GM12878 (cell line): ENCODE results near the gene SLC18A3. TPM values are rescaled to one million over a fixed set of nuclear protein-coding genes. Genes with fewer than 3 reads are reported as not detected.

ENCODE experiments used
- ATAC-seq: fragments of 200-7000 bp; cut with Tn5 transposase; 3 replicates; pipeline ENCODE4 v1.9.1; 2020; ENCODE audit warnings: mild to moderate bottlenecking, moderate library complexity
- BruUV-seq: library from RNA; stranded (reverse); fragments of 400-500 nt; replicated peaks from 2 replicates; lab custom pipeline; 2021; lab: Mats Ljungman, UMichigan
- CTCF ChIA-PET: fragments of 300-600 bp; sonication (Branson Sonifier 250); formaldehyde crosslinking; extraction: SDS; loops from one replicate; lab custom pipeline; 2021; ENCODE audit warnings: inconsistent platforms; lab: Yijun Ruan, JAX
- POLR2A ChIA-PET: fragments of 350-600 bp; formaldehyde crosslinking; extraction: SDS; loops from one replicate; lab custom pipeline; 2021; ENCODE audit warnings: inconsistent platforms; lab: Charles Lee
- RAD21 ChIA-PET: fragments of 300-600 bp; sonication (Branson Sonifier 250); formaldehyde crosslinking; loops from one replicate; lab custom pipeline; 2023; ENCODE audit warnings: antibody characterized with exemption; ENCODE audit not compliant: unreplicated experiment; lab: Charles Lee
- SMC1A ChIA-PET: fragments of 300-600 bp; sonication (Branson Sonifier 250); formaldehyde crosslinking; loops from one replicate; lab custom pipeline; 2023; ENCODE audit not compliant: unreplicated experiment, uncharacterized antibody; lab: Charles Lee
- DNase-seq: peaks from one replicate; pipeline ENCODE4 v3.0.0-alpha.2; 2011; ENCODE audit warnings: low read depth, low spot score
- FAIRE-seq: peaks from 3 replicates; lab custom pipeline; 2011; peaks lifted over from hg19 to GRCh38; lab: Jason Lieb, UNC
- H2AFZ ChIP-seq: 2 replicates; pipeline ENCODE4 v1.6.0; 2011; ENCODE audit warnings: low read depth, low read length, control low read depth; ENCODE audit not compliant: control insufficient read depth
- H3K27ac ChIP-seq: 2 replicates; pipeline ENCODE4 v1.5.1; 2011; ENCODE audit warnings: control low read depth; ENCODE audit not compliant: control insufficient read depth, insufficient read depth
- H3K27me3 ChIP-seq, 2 experiments: replicated peaks in 1 of 2; 2 replicates each; pipeline versions ENCODE4 v1.6.0 to v1.6.1; 2011; ENCODE audit warnings: low read length in 1 of 2; ENCODE audit not compliant: control insufficient read depth in 2 of 2, insufficient read depth in 2 of 2
- H3K36me3 ChIP-seq, 2 experiments: 2 replicates each; pipeline ENCODE4 v1.5.1; 2011; ENCODE audit warnings: low read length in 1 of 2; ENCODE audit not compliant: control insufficient read depth in 2 of 2, insufficient read depth in 2 of 2
- H3K4me1 ChIP-seq: 2 replicates; pipeline ENCODE4 v1.6.1; 2011; ENCODE audit warnings: mild to moderate bottlenecking, low read length, moderate library complexity, mixed read lengths; ENCODE audit not compliant: control insufficient read depth, insufficient read depth
- H3K4me2 ChIP-seq: 2 replicates; pipeline ENCODE4 v1.6.0; 2011; ENCODE audit warnings: control low read depth; ENCODE audit not compliant: control insufficient read depth, insufficient read depth
- H3K4me3 ChIP-seq: fragments of 200-600 bp; sonication (generic); 2 replicates; pipeline ENCODE4 v1.5.1; 2016
- H3K79me2 ChIP-seq: 2 replicates; pipeline ENCODE4 v1.6.0; 2011; ENCODE audit warnings: low read length; ENCODE audit not compliant: control insufficient read depth, insufficient read depth
- H3K9ac ChIP-seq: 2 replicates; pipeline ENCODE4 v1.8.0; 2011; ENCODE audit warnings: low read length, control low read depth, mixed read lengths; ENCODE audit not compliant: control insufficient read depth, insufficient read depth
- H3K9me3 ChIP-seq: replicated peaks from 3 replicates; pipeline ENCODE4 v1.5.1; 2011; ENCODE audit warnings: mild to moderate bottlenecking, low read length; ENCODE audit not compliant: control insufficient read depth, insufficient read depth
- H4K20me1 ChIP-seq: 2 replicates; pipeline ENCODE4 v1.6.0; 2011; ENCODE audit not compliant: control insufficient read depth, insufficient read depth
- CUX1 ChIP-seq: IDR thresholded peaks from 2 replicates; pipeline ENCODE4 v1.6.1; 2012; ENCODE audit warnings: improper control_type of control experiment, low read depth, low read length; ENCODE audit not compliant: insufficient replicate concordance
- IRF4 ChIP-seq: IDR thresholded peaks from 2 replicates; pipeline ENCODE4 v1.6.1; 2011; ENCODE audit warnings: low read depth, low read length
- JUND ChIP-seq: IDR thresholded peaks from 2 replicates; pipeline ENCODE4 v1.6.1; 2012; ENCODE audit warnings: low read depth, mild to moderate bottlenecking, low read length, improper control_type of control experiment, moderate library complexity
- RCOR1 ChIP-seq: conservative IDR thresholded peaks from 2 replicates; pipeline ENCODE4 v1.6.1; 2012; ENCODE audit warnings: low read depth, low read length, improper control_type of control experiment
- TARDBP ChIP-seq: IDR thresholded peaks from 2 replicates; pipeline ENCODE4 v1.6.1; 2016; ENCODE audit warnings: borderline replicate concordance
- ZSCAN29 ChIP-seq: fragments of 450-650 bp; IDR thresholded peaks from 2 replicates; pipeline ENCODE4 v1.6.1; 2017; ENCODE audit warnings: mild to moderate bottlenecking, moderate library complexity
- WGBS: methylation state at CpG from one replicate; pipeline ENCODE4 v1.1.6; 2016; ENCODE audit warnings: low lambda C conversion rate; ENCODE audit not compliant: insufficient replicate concordance, insufficient coverage; ENCODE audit errors: missing lambda C conversion rate; 5-methylcytosine and 5-hydroxymethylcytosine counted together
- in situ Hi-C: fragments of 300-500 bp; cut with MboI; formaldehyde crosslinking; loops from 9 replicates; pipeline ENCODE4 v1.14.3; 2018; ENCODE audit warnings: mixed read lengths
- intact Hi-C: fragments of 100-400 bp; cut with micrococcal nuclease; formaldehyde crosslinking; loops from one replicate; pipeline ENCODE4 v1.14.2; 2022; ENCODE audit not compliant: unreplicated experiment
- polyA plus RNA-seq, 11 experiments: library from polyadenylated mRNA; depleted of rRNA in 4 of 11; unstranded in 6 of 11; stranded (reverse) in 5 of 11; fragments of >200 nt; fragmentation: Nextera tagmentation in 4 of 11; fragmentation: Illumina TruSeq in 1 of 11; extraction: Ambion mirVana in 4 of 11; extraction: Trizol in 1 of 11; gene quantifications; 1 replicate in 1 of 11; 2 replicates in 10 of 11; pipeline versions ENCODE4 v1.2.1 to v1.2.3, GENCODE V29; 2011 to 2016; ENCODE audit warnings: inconsistent platforms in 2 of 11, missing spikeins in 2 of 11, low read depth in 1 of 11
- total RNA-seq, 4 experiments: library from RNA; depleted of rRNA in 3 of 4; stranded (reverse); fragments of >200 nt in 3 of 4; fragmentation: Illumina TruSeq in 1 of 4; extraction: Trizol in 1 of 4; gene quantifications; 2 replicates each; pipeline versions ENCODE4 v1.2.1 to v1.2.3, GENCODE V29; 2013 to 2021

SLC18A3 gene
- total and polyA plus RNA-seq, 10 of the 15 experiments (the other 5 are each of a cell fraction or from before 2014, with no cell fraction given) = not detected

- no peak overlapping the region for H3K9ac ChIP-seq
- no peaks in the 10 kb centered on the region for H3K4me1 ChIP-seq
- no peak overlapping the region for H3K4me2 ChIP-seq
- no peaks in the 10 kb centered on the region for H3K79me2 ChIP-seq
- intact Hi-C loops (no loop called here), in situ Hi-C loops (no loop called here)
- H3K9me3 ChIP-seq = peaks cover 4% of the 10 kb centered on the region; the same call in 1 of the 3 replicates
- RAD21 ChIA-PET = no interaction called here
- H3K27ac ChIP-seq = no peak overlapping the region
- CTCF ChIA-PET = no interaction called here
- no peak for DNase-seq
- no peak for FAIRE-seq
- H3K36me3 ChIP-seq = no peaks in the 10 kb centered on the region
- 3% methylated on average over 5 of the region's 5 CpGs for WGBS
- POLR2A ChIA-PET = no interaction called here
- TF ChIP-seq ZSCAN29 = no peak
- TF ChIP-seq IRF4 = no peak
- TF ChIP-seq TARDBP = no peak
- no peak for TF ChIP-seq JUND
- no peak for TF ChIP-seq RCOR1
- no peak for TF ChIP-seq CUX1
- SMC1A ChIA-PET = no interaction called here
- H2AFZ ChIP-seq = no peak overlapping the region
- no TSS peak for BruUV-seq
- no peak overlapping the region for H3K4me3 ChIP-seq
- H4K20me1 ChIP-seq = no peaks in the 10 kb centered on the region
- no peak for ATAC-seq
- H3K27me3 ChIP-seq = peaks cover 17 to 22% of the 10 kb centered on the region in 2 experiments
Observed at GRCh38 chr10:49615721-49616120, 5.6 kb downstream of the SLC18A3 start.
